SK-N-SH (cell line): Measurements from ENCODE around the gene AAGAB.

Experiments
- EP300 ChIP-seq, 2 experiments: IDR thresholded peaks; 2 replicates each; pipeline versions ENCODE4 v1.4.0 to v1.6.1; 2012; ENCODE audit warnings: borderline replicate concordance in 1 of 2, low read depth in 1 of 2, low read length in 1 of 2
- EZH2phosphoT487 ChIP-seq: fragments of 200-600 bp; sonication (generic); IDR thresholded peaks from 2 replicates; pipeline ENCODE4 v1.6.1; 2017; ENCODE audit warnings: low read depth, mixed run types, mild to moderate bottlenecking, antibody characterized with exemption, moderate library complexity, borderline replicate concordance
- FOSL2 ChIP-seq: IDR thresholded peaks from 2 replicates; pipeline ENCODE4 v1.4.0; 2012; ENCODE audit warnings: low read depth, mild to moderate bottlenecking, moderate library complexity, borderline replicate concordance
- FOXJ3 ChIP-seq: sonication (generic); formaldehyde crosslinking; IDR thresholded peaks from 2 replicates; pipeline ENCODE4 v1.5.1; 2020; ENCODE audit warnings: mild to moderate bottlenecking, missing genetic modification reagents
- POLR2AphosphoS5 ChIP-seq: IDR thresholded peaks from 2 replicates; pipeline ENCODE4 v1.6.1; 2012; ENCODE audit warnings: low read depth, low read length
- RAD21 ChIP-seq: IDR thresholded peaks from 2 replicates; pipeline ENCODE4 v1.6.1; 2012; ENCODE audit warnings: mild to moderate bottlenecking, low read length
- SIN3A ChIP-seq: IDR thresholded peaks from 2 replicates; pipeline ENCODE4 v1.6.1; 2012; ENCODE audit warnings: low read depth, mild to moderate bottlenecking, low read length, moderate library complexity, borderline replicate concordance
- SMC3 ChIP-seq: IDR thresholded peaks from 2 replicates; pipeline ENCODE4 v1.6.1; 2012; ENCODE audit warnings: low read depth, low read length, improper control_type of control experiment
- TAF1 ChIP-seq: IDR thresholded peaks from 2 replicates; pipeline ENCODE4 v1.6.1; 2012; ENCODE audit warnings: low read depth, mild to moderate bottlenecking, low read length, moderate library complexity, borderline replicate concordance
- TF ChIP-seq, protein P1 (sequence below): fragments of 200-600 bp; sonication (generic); IDR thresholded peaks from 2 replicates; pipeline ENCODE4 v1.6.1; 2017; ENCODE audit warnings: antibody characterized with exemption, mild to moderate bottlenecking, moderate library complexity
- TF ChIP-seq, protein P2 (sequence below): fragments of 150-350 bp; IDR thresholded peaks from 2 replicates; pipeline ENCODE4 v1.6.1; 2016; ENCODE audit warnings: mild to moderate bottlenecking, low read depth, low read length
- TF ChIP-seq, protein P3 (sequence below): IDR thresholded peaks from 2 replicates; pipeline ENCODE4 v1.6.1; 2012; ENCODE audit warnings: mild to moderate bottlenecking, low read depth, low read length, moderate library complexity

DNA sequence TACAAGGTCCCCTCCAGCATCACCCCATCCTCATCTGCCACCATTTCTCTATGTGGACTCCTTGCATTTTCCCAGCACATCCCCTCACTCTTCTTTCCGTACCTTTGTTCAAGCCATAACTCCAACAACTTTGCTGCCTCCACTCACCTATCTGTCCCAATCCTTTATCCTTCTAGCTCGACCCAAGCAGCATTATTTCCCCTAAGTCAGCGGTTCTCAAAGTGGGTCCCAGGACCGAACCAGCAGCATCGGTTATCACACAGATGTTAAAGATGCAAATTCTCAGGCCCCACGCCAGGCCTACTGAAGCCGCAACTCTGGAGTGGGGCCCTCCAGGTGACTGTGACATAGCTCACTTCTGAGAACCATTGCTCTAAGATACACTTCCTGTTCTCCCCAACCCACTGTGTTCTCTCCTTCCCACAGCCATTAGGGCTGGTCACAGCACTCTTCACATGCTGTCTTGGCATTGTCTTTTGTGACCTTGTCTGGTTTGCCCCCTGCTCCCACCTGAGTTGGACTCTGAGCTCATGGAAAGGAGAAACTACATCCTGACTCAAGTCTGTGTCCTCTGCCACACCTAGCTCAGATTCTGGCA is 56.2 kb downstream of the AAGAB start:
- TF ChIP-seq POLR2AphosphoS5, result no peak
- TF ChIP-seq, protein P1, sequence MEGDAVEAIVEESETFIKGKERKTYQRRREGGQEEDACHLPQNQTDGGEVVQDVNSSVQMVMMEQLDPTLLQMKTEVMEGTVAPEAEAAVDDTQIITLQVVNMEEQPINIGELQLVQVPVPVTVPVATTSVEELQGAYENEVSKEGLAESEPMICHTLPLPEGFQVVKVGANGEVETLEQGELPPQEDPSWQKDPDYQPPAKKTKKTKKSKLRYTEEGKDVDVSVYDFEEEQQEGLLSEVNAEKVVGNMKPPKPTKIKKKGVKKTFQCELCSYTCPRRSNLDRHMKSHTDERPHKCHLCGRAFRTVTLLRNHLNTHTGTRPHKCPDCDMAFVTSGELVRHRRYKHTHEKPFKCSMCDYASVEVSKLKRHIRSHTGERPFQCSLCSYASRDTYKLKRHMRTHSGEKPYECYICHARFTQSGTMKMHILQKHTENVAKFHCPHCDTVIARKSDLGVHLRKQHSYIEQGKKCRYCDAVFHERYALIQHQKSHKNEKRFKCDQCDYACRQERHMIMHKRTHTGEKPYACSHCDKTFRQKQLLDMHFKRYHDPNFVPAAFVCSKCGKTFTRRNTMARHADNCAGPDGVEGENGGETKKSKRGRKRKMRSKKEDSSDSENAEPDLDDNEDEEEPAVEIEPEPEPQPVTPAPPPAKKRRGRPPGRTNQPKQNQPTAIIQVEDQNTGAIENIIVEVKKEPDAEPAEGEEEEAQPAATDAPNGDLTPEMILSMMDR, result no peak
- no peak for TF ChIP-seq FOSL2
- TF ChIP-seq EZH2phosphoT487, result no peak
- TF ChIP-seq FOXJ3 (CRISPR knock-in tag), result no peak
- TF ChIP-seq RAD21, result no peak
- no peak for TF ChIP-seq EP300 (IDR thresholded peaks at IDR 0.05; ENCODE audit: borderline replicate concordance in 1 of 2, low read depth in 1 of 2, low read length in 1 of 2)
- no peak for TF ChIP-seq SMC3
- TF ChIP-seq TAF1, result no peak
- TF ChIP-seq, protein P2, sequence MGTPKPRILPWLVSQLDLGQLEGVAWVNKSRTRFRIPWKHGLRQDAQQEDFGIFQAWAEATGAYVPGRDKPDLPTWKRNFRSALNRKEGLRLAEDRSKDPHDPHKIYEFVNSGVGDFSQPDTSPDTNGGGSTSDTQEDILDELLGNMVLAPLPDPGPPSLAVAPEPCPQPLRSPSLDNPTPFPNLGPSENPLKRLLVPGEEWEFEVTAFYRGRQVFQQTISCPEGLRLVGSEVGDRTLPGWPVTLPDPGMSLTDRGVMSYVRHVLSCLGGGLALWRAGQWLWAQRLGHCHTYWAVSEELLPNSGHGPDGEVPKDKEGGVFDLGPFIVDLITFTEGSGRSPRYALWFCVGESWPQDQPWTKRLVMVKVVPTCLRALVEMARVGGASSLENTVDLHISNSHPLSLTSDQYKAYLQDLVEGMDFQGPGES, result no peak
- TF ChIP-seq SIN3A, result no peak
- TF ChIP-seq, protein P3, sequence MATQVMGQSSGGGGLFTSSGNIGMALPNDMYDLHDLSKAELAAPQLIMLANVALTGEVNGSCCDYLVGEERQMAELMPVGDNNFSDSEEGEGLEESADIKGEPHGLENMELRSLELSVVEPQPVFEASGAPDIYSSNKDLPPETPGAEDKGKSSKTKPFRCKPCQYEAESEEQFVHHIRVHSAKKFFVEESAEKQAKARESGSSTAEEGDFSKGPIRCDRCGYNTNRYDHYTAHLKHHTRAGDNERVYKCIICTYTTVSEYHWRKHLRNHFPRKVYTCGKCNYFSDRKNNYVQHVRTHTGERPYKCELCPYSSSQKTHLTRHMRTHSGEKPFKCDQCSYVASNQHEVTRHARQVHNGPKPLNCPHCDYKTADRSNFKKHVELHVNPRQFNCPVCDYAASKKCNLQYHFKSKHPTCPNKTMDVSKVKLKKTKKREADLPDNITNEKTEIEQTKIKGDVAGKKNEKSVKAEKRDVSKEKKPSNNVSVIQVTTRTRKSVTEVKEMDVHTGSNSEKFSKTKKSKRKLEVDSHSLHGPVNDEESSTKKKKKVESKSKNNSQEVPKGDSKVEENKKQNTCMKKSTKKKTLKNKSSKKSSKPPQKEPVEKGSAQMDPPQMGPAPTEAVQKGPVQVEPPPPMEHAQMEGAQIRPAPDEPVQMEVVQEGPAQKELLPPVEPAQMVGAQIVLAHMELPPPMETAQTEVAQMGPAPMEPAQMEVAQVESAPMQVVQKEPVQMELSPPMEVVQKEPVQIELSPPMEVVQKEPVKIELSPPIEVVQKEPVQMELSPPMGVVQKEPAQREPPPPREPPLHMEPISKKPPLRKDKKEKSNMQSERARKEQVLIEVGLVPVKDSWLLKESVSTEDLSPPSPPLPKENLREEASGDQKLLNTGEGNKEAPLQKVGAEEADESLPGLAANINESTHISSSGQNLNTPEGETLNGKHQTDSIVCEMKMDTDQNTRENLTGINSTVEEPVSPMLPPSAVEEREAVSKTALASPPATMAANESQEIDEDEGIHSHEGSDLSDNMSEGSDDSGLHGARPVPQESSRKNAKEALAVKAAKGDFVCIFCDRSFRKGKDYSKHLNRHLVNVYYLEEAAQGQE, result no peak
